Breast epithelium (tissue), 3 donors: ENCODE measurements around the gene PRSS38.

ENCODE experiments used
- POLR2AphosphoS5 ChIP-seq, 3 donors: sonication (generic); formaldehyde crosslinking; IDR thresholded peaks; one replicate each; pipeline ENCODE4 v1.6.1; 2017; ENCODE audit warnings: antibody characterized with exemption in 3 of 3
- TF ChIP-seq, protein P1 (sequence below), 3 donors: fragments of 450-650 bp; IDR thresholded peaks; one replicate each; pipeline ENCODE4 v1.5.1; 2016 to 2017; ENCODE audit warnings: antibody characterized with exemption in 3 of 3, mild to moderate bottlenecking in 3 of 3, moderate library complexity in 3 of 3

DNA sequence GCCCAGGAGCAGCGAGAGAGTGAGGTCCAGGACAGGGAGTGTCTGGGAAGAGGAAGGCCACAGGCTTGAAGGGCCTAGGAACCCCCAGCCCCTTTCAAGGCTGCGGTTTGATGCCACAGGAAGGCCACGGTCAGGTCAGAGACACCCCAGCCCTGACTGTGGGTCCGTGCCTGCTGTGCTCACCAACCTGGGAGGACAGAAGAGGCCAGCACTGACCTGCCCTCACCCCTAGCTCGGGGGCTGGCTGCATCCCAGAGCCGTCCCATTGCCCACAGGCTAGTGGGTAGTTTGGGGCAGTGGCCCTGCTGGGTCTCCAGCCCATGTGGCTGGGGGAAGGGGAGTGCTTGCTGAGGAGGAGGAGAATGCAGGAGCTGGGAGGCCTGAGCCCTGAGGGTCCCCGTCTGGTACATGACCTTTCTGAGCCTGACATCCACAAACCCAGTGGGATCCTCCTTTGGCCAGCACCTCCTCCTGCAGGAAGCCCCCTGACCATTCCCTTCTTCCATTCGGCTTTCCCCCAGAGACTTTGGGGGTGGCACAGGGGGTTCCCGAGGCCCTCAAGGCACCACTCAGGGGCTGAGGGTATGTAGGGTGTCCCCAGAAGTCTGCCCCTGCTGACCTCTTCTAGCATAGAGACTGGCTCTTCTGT lies 77.9 kb downstream of the PRSS38 start:
- no peak for TF ChIP-seq POLR2AphosphoS5 (IDR thresholded peaks at IDR 0.05)
- TF ChIP-seq, protein P1, sequence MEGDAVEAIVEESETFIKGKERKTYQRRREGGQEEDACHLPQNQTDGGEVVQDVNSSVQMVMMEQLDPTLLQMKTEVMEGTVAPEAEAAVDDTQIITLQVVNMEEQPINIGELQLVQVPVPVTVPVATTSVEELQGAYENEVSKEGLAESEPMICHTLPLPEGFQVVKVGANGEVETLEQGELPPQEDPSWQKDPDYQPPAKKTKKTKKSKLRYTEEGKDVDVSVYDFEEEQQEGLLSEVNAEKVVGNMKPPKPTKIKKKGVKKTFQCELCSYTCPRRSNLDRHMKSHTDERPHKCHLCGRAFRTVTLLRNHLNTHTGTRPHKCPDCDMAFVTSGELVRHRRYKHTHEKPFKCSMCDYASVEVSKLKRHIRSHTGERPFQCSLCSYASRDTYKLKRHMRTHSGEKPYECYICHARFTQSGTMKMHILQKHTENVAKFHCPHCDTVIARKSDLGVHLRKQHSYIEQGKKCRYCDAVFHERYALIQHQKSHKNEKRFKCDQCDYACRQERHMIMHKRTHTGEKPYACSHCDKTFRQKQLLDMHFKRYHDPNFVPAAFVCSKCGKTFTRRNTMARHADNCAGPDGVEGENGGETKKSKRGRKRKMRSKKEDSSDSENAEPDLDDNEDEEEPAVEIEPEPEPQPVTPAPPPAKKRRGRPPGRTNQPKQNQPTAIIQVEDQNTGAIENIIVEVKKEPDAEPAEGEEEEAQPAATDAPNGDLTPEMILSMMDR (IDR thresholded peaks at IDR 0.05) = no peak
